OCI-M2 (cell line): ENCODE measurements around the gene SORCS1.

Experiments used
- DNase-seq: peaks from one replicate; lab custom pipeline; 2025; ENCODE audit not compliant: unreplicated experiment; lab: John Stamatoyannopoulos, UW

Gene SORCS1

DNA sequence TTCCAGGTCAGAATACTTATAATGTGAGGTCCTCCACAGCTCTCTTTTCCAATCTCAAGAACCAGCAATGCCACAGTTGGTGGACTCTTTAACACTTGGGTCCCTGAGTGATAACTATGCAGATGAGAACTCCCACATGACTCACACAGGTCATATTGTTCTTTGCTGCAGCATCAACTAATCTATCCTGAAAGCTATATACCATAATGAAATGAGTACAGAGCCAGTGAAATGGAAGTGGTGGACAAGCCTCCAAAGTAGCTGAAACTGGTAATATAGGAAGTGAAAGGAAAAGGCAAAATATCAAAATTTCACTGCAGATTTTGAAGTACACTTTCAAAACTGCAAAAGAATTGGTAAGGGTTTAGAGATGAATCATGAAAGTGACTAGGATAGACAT is 45.6 kb downstream of the SORCS1 start:
- DNase-seq = no peak

DNA sequence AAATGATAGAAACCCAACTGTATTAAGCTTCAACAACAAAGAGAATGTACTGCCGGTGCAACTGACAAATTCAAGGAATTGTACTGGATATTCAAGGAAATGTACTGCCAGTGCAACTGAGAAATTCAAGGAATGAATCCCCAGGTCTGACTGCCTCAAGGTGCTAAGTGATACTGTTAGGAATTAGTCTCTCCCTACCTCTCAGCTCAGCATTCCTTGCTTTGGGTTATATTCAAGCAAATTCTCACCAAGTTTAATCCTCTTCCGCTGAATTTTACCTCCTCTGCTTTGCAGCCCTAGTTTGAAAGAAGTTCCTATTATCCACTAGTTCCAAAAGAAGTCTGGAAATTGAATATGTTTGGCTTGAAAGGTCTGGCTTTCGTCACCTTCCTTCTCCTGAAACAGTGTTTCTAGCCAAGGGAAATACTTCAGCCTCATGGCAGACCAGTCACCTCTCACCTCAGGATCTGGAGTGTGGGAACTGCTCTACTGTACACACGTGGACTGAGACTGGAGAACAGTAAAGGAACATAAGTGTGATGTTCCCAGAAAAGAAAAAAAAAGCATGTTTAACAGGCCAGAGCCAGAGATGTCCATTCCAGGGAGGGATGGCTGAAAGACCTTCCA is 60.4 kb downstream of the SORCS1 start:
- DNase-seq = no peak

DNA sequence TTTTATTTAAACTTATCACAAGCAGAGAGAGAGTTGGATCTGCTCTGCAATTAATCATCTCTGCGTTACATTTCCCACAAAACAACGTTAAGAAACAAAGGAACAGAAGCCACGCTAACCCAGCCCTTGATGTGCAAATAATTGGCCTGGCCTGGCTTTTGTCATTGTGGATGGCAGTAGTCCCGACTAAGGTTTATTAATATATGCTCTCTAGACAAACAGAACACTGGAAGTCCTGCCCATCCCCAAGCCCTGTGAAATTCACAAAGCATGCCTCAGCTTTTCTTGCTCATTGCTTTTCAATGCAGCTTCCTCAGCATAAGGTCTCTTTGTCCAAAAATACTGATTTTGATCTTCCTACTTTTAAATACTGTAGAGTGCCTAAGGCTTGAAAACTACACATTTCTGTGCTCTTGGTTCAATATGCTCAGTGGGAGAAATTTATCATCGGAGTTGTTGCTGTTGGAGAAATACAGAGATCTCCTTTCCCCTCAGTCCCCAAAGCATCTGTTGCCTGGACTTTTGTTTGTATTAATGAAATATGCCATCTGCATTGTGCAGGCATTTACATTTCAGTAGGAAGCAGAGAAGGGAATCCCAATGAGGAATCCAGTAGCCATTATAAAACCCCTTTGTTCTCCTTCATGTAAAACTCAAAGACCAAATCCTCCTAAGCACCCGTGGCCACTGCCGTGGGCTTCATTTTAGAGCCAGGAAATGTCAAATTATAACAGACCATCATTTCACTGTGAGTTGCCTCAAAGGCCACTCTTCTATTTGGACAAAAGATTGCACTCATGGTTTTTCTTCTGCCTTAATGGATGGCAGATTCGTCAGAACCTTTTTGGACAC is 61.1 kb downstream of the SORCS1 start:
- DNase-seq = no peak

DNA sequence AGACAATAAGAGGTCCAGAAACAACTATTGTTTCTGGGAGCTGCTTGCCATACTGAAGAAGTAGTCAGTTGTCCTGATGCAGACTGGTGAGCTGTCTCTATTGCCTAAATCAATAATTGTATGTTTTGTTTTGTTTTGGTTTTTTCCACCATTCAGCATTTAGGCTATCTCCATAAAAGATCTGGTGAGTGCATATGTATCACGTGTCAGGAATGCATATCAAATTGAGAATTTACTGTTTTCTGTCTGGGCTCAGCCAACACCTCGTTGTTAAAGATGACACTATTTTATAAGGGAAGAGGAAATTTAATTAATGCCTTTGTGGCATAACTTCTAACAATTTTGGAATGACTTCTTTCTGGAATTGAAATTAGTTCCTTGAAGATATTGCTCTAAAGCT is 66.2 kb downstream of the SORCS1 start:
- no peak for DNase-seq

DNA sequence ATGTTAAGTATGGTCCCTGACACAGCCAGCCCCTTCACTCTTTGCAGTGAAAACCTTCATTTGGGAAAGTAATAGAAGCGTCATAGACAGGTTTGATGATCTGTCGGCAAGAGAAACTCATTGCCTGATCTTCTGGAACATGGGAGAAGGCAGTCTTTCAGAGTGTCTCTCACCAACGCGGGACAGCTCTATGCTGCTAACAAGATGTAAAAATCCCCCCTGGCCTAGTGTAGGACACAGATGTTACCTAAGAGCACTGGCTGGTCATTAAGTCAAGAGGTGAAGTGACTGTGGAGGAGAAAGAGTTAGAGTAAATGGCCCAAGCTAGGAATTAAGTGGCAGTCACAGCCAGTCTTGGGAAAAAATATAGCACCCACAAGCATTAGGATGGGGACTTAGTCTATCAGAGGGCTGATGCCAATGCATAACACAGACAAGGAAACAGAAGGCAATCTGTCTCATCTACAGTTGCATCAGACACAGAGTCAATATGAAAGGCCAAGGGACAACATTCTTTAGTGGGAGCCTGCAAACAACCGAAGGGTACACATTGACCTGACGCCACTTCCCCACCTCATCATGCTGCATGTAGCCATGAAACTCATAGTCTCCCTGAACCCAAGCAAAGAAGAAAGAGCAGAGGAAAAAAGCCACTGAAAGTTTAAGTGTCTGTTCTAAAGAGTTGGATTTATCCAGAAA is 69.5 kb downstream of the SORCS1 start:
- no peak for DNase-seq

DNA sequence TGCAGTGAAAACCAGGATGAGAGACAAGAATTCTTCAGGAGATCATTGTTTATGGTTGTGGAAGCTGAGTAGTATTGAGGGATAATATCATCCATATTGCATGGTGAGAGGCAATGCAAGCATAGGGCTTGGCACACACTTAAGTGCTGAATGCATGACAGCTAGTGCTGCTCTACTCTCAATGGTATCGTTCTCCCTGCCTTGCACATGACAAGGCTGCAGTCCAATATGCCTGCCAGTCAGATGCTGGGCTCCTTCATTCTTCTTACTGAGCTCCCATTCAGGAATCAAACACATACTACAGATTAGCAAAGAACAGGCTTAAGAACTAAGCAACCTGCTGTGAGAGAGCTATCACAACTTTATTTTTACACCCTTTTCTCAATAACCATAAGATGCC is 72.2 kb downstream of the SORCS1 start:
- DNase-seq = no peak

DNA sequence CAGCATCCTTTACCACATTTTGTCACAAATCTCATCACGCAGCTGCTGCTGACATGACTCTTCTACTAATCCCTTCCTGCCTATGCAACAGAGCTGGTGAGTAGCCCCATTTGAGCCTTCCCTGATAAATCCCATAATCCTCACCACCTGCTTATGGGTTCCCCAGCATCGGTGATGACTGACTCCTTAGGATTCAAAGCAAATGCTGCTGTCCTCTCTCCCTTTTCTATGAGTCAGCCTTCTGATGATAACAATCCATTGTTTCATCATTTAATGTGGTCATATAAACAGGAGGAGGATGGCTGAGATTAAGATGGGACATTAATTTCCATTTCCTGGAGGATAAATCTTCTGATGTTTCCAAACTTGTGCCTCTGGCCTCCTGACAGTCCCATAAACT is 73.4 kb downstream of the SORCS1 start:
- DNase-seq = no peak

DNA sequence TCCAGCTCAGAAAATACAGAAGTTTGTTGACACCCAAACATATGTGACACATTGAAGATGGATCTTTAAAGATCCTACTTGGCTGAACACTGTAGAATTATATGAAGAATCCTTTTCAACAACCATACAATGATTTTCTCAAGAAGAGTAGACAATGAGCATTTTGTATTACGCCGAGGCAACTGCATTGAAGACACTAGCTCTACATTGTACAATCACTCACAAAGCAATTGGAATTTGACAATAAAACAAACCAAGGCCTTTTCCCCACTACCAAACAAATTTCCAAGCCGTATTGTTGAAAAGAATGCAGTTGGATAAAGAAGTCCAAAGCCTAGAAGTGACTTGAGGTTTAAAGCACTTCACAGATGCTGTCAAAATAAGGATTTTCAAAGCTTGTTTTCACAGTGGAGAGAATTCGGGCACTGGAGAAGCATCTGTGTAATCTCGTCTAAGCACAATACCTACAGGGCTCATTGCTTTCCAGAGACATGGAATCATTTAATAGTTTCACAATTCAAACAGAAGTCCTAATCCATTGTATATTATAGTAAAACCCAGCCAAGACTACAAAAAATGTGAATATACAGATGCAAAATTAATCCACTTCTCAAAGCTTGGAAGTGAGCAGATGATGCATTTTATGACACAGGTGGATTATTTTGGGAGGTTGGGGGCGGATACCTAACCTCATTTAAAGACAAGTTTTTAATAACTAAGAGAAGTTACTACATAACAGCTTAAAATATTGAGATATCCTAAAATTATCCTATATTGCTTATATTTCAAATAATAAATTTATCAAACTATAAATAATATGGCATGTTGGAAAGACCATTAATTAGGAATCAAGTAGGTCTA is 78.6 kb downstream of the SORCS1 start:
- DNase-seq = no peak

DNA sequence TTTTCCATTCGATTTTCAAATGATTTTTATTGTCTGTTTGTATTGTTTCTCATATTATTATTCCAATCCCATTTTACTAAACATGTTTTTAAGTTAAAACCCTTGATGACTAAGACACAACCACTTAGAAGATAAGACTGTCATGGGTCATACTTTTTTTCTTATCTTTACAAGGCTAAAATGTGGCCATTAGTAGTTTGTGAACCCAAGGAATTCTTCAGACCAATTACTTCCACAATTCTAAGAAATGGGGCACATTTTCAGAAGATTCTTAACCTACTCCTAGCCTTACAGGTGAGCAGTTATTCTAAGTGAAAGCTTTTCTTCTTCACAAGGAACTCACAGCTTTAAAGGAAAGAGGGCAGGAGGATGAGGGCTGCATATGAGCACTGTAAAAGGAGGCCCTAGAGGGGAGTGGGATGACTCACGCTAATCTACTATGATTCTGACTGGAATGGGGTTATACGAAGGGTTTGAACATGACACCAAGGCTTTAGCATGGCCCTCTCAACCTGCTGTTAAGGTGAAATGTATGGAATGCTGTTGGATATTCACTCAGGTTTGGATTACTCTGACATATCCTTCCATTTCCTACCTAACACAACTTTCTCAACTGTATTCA is 81.0 kb downstream of the SORCS1 start:
- no peak for DNase-seq

DNA sequence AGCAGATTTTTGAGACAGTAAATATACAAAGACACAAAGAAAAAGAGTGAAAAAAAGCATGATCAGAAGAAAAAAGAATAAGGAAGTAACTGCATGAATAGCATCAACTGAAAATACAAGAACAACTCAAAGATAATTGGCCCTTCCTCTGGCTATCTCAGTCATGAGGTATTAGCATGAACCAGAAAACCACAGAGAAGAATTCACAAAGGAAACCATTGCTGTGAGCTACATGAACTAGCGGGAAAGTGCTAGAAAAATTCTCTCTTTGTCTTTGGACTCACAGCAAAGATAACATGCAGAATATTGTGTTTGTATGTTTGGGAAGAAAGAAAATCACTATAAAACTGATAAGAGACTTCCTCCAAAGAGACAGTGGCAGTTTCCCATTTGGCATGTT is 82.9 kb downstream of the SORCS1 start:
- DNase-seq = no peak

DNA sequence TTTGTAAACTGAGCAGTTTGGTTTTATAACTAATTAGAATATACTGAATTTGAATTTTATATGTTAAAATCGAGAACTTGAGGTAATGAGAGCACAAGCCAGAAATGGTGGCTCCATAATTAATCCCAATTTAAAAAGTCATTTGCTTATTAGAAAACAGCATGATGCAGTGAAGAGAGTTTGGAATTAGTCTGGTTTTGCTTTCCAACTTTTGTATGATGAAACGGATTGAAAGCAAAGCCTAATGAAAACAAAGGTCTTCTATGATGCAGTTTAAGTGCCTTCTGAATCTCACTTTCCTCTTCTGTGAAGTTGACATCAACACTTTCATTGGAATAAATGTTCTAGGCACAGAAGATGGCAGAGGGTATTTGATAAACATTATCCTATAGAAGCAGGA is 89.4 kb downstream of the SORCS1 start:
- no peak for DNase-seq

DNA sequence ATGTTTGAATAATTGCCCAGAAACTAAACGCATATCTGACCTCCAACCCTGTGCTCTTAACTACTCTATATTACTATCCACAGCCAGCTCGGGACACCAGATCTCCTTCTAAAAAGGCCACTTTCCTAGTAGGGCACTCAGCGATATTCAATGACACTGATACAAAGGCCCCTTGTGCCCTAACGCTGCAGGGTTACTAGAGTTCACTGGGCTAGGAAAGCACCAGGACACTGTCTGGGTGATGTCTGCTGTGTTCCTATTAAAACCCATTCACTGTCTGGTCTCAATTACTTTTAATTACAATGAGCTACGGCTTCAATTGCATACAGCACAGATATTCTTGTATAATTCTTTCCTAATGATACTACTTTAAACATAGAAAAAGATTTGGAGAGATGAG is 91.7 kb downstream of the SORCS1 start:
- no peak for DNase-seq

DNA sequence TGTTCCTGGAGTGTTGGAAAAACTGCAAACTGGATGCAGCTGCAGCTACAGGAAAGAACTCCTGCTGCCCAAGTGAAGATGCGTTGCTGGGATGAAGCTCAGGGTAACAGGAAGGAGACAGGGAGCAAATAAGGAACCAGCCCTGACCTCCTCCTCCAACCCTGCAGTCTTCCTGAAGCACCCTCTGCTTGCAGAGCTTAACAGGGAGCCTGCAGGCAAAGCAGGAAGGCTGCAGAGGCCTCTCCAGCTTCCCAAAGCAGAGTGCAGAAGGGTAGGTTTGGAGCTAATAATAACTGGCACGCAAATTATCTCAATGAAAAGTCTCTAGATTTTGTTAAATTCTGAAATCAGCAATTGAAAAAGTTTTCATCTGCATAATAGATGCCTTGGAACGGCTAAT is 92.5 kb downstream of the SORCS1 start:
- DNase-seq = no peak

DNA sequence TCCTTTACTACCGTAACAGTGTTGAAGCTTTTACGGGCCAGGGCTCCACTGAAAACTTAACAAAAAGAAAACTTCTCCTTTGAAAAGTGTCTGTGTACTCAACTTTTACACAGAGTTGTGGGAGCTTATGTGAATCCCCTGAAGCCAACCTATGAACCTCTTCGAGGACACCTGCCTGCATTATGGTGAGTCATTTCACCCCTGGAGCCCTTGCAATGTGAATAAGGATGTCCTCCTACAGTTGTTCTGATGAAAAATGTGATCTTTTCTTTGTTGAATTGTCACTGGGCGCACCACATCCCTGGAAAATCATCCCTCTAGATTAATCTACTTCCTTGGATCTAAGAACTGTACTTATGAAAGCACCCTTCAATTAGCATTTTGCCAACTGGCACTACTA is 93.2 kb downstream of the SORCS1 start:
- no peak for DNase-seq

DNA sequence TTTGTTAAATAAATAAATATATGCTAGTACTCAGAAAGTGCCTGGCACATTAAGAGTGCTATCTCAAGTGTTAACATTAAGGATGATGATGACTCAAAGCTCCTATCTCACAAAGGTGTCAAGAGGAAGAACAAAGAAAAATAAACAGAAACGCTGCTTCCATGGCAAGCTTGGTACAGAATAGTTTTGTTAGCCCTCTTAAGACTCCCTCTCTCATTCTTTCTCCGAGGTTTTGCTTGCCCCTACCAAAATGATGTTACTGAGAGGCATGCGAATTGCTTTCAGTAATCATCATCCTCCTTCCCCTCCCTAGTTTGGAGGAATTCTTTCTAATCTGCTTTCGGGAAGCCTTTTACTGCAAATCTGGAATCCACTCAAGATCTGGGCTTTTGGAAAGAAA is 96.7 kb downstream of the SORCS1 start:
- DNase-seq = no peak

DNA sequence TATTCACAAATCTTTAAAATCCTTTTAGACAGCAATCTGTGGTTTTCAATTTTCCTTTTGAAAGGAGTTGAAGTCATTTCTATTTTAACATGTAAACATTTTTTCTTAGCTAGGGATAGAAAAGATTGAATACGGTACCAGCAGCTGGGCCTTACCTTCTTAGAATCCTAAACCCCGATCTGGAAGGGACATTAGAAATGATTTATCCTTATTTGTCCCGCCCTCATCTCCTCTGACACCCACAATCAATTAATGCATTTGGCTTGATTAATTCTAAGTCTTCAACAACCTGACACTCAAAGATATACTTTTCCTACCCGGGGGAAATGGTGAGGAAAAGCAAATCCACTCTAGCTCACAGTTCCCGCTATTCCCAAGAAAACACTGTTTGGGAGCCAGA is 100.4 kb downstream of the SORCS1 start:
- DNase-seq = no peak

DNA sequence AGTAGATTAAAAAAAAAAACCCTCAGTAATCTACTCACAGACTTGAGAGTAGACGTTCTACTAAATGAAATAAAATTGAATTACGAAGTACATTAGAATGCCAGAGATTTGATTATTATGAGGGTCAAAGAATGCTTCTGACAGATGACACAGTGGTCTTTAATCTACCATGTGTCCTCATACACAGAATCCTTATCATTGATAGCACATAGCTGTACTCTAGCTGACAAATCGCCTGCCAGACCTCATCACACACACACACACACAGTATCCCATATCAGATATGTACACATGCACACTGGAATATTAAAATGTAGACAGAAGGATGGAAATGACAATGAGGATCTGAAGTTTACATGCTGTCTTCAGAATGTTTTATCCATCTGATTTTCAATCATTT is 104.6 kb downstream of the SORCS1 start:
- DNase-seq = no peak

DNA sequence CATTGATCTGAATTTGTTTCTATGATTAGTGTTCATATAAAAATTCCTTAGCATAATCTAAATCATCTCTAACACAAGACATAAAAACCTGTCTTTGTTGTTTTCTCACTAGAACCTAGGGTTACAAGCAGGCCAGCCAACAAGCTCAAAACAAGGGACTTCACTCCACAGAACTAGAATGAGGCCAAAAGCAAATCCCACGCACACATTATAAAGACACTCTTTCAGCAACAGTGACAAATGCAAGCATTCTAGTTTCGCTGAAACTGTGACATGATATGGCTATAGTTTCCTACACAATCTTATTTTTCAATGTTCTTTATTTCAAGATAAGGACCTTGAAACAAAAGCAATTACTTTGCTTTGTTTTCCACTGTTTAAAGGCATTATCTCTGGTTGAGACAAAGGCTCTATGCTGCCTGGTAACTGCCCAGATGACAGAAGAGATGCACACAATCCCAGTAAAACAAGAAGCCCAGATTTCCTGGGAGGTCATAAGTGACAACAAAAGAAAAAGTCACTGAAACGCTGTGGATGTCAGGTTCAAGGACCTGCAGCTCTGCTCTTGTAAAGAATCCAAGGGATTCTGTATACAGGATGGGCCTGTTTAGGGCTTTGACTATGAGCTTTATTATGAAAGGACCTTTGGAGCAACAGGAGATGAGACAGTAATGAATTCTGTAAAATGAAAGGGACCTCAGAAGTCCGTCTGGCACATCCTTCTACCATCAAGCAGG is 105.3 kb downstream of the SORCS1 start:
- no peak for DNase-seq

DNA sequence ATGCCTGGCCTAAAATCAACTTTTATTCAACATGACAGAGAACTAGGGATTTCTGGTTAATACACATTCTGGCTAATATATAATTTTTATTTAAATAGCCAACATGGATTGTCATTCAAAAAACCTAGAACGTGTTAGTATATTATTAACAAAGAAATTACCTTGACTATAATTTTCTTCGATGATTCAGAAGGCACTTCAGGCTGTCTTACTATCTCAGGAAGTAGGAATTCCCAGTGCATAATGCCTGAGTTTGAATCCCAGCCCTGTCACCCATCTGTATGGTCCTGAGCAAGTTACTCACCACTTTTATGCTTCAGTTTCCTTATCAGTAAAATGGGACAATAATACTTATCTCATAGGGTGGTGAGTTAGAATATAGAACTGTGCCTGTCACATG is 106.2 kb downstream of the SORCS1 start:
- DNase-seq = no peak

DNA sequence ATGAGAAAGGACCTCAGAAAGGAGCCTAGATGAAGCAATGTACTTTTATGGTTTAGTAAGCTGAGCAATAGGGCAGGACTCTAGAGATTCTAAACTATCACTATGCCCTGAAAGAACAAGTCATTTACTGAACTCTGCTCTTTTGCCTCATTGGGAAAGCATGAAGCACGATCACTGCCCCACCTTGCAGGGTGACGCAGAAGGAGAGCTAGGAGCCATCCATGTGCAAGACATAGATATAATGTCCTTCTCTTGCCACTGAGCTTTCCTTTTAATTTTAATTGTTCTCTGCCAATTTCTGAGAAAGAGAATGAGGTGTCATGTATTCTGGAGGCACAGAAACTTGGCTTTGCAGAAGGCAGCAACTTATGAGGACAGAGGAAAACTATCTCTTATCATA is 108.3 kb downstream of the SORCS1 start:
- DNase-seq = no peak
